GM12865 (cell line): Measurements from ENCODE around the gene PDZD2.

ENCODE experiments used
- DNase-seq: peaks from one replicate; pipeline ENCODE4 v3.0.0; 2010; ENCODE audit warnings: low read depth
- H3K4me3 ChIP-seq: 2 replicates; pipeline ENCODE4 v1.5.1; 2011; ENCODE audit warnings: mild to moderate bottlenecking, low read depth, low read length, control low read depth
- CTCF ChIP-seq: IDR thresholded peaks from 2 replicates; pipeline ENCODE4 v1.5.1; 2011; ENCODE audit warnings: low read length, control low read depth, low read depth, inconsistent platforms; ENCODE audit not compliant: insufficient read depth; ENCODE audit errors: missing control alignments

The PDZD2 gene

DNA sequence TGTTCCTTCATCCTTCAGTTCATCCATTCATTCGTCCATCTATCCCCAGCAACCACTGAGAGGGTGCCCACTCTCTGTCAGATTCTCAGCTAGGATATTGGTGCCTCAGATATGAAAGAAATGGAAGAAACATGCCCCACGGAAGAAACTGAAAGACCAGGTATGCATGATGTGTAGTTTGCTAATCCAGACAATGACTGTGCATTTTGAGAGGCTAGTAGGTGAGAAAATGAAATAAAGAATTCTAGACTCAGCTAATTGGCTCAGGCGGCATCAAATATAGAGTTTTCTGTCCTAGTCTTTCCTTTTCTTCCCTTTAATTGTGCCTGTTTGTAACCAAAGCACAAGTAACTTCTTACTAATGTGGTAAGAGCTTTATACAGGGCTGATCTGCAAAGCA is 104.7 kb downstream of the PDZD2 start:
- DNase-seq, result no peak
- no peak for TF ChIP-seq CTCF
- no peak overlapping the region for H3K4me3 ChIP-seq

GRCh38 chr5:31748458-31749172 is 109.7 kb downstream of the PDZD2 start:
- no peak for TF ChIP-seq CTCF
- H3K4me3 ChIP-seq, result no peak overlapping the region
- DNase-seq, result no peak

DNA sequence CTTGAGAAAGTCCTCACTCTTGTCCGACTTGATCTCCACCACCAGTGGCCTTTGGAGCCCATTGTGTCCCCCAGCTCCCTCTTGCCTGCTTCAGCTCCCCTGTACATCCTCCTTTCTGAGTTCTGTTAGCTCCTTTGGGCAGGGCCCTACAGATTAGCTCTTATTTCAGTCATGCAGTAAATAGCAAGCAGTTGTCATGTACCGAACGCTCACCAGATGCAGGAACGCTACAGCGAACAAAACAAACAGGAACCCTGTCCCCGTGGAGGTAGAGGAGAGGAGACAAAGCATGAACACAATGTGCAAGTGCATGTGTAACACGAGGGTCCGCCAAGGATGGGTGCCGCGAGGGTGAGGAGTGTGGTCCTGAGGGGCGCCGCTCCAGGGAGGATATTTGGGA is 111.3 kb downstream of the PDZD2 start:
- no peak for DNase-seq
- no peak overlapping the region for H3K4me3 ChIP-seq
- TF ChIP-seq CTCF, result no peak

DNA sequence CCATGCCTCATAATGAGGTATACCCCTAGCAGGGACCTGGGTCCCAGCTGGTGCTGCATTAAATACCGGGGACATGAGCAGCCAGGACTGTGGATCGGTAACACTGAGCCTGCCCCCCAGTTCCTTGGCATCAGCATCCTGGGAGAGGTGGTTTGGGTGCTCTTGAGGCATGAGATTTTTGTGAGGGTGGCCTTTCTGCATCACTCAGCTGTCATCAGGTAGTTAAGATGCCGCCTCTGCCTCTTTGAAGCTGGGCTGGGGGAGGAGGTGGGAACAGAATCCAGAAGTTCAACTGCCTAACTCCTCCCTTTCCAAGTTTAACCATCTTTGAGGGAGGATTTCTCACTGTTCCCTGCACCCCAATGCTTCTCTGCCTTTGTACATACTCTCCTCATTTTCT is 112.7 kb downstream of the PDZD2 start:
- no peak overlapping the region for H3K4me3 ChIP-seq
- no peak for DNase-seq
- TF ChIP-seq CTCF, result no peak

GRCh38 chr5:31753700-31754357 is 114.9 kb downstream of the PDZD2 start:
- no peak for TF ChIP-seq CTCF
- no peak for DNase-seq
- no peak overlapping the region for H3K4me3 ChIP-seq

DNA sequence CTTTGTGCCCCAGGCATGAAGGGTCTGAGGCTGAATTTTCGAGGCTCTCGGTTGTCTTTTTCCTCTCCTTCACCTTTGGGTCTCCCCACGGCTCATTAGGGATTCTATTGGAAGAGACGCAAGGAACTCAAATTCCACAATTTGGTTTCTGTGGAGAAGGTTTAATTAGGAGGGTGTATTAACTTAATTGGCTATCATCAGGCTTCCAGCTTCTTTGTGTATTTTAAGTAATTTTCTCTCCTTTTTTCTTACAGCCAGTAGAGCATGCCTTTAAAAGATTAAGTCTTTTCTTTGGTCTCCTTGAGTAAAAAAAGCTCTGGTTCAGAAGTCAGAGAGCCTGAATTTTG is 115.4 kb downstream of the PDZD2 start:
- no peak overlapping the region for H3K4me3 ChIP-seq
- no peak for DNase-seq
- TF ChIP-seq CTCF, result no peak
